GM23248 (cell line): ENCODE measurements around the gene MYCL.

Source experiments
- EZH2 ChIP-seq: fragments of 200-600 bp; sonication (generic); IDR thresholded peaks from 2 replicates; pipeline ENCODE4 v1.6.1; 2018; ENCODE audit warnings: antibody characterized with exemption, mild to moderate bottlenecking; ENCODE audit not compliant: insufficient read depth, poor library complexity, severe bottlenecking
- EZH2phosphoT487 ChIP-seq: fragments of 200-600 bp; sonication (generic); IDR thresholded peaks from 2 replicates; pipeline ENCODE4 v1.6.1; 2018; ENCODE audit warnings: antibody characterized with exemption, moderate library complexity, mild to moderate bottlenecking, low read depth; ENCODE audit not compliant: insufficient read depth

DNA sequence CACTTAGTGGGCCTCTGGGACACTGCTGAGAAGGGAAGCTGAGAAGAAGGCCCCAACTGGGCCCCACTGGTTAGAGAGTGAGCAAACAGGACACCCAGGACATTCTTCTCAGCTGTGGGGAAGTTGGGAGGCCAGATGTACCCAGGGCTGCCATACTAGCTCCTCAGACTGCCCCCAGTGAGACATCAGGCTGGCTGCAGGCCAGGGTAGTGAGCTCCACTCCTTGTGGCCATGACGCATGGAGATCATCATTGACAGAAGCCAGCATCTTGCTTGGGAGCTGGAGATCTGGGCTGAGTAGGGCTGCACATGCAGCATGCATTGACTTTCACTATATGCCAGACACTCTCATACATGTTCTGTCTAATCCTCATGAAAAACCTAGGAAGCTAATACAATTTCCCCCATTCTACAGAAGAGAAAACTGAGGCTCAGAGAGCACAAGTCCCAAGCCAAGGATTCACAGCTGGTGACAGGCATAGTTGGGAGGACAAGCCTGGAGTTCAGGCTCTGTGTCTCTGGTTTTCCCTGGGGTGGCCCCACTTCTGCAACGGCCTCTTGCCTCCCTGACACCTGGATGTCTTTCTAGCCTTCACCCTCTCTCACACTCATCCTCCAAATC, 24.1 kb upstream of the MYCL start:
- TF ChIP-seq EZH2, result no peak
- TF ChIP-seq EZH2phosphoT487, result no peak
